ENCODE results near the gene CLBA1. TPM values are rescaled to one million over a fixed set of nuclear protein-coding genes. Genes with fewer than 3 reads are reported as not detected.

The CLBA1 gene
- total RNA-seq, 1 donor from 2014 or later: 2.4 TPM

- Histone ChIP-seq H3K4me1 (no peaks in the 10 kb centered on the region), H3K27ac (replicated peaks) (no peak overlapping the region), H3K4me3 (no peak overlapping the region), H3K36me3 (peaks cover 19% of the 10 kb centered on the region), H3K27me3 (ENCODE audit: low read depth) (no peaks in the 10 kb centered on the region), H3K9me3 (replicated peaks) (peaks cover 5% of the 10 kb centered on the region)
- no peak for TF ChIP-seq CTCF (IDR thresholded peaks at IDR 0.05; ENCODE audit: borderline replicate concordance)
- intact Hi-C loops (cut with micrococcal nuclease): no loop called here
- no peak for DNase-seq
These were observed 9.4 kb downstream of the CLBA1 start for GRCh38 chr14:104994978-104995377.

GRCh38 chr14:104996032-104996431, 10.4 kb downstream of the CLBA1 start:
- H3K9me3 ChIP-seq (replicated peaks): peaks cover 5% of the 10 kb centered on the region
- H3K4me1 ChIP-seq: no peaks in the 10 kb centered on the region
- peaks cover 19% of the 10 kb centered on the region for H3K36me3 ChIP-seq
- H3K4me3 ChIP-seq: no peak overlapping the region
- no peaks in the 10 kb centered on the region for H3K27me3 ChIP-seq (ENCODE audit: low read depth)
- H3K27ac ChIP-seq (replicated peaks): no peak overlapping the region
- no peak for DNase-seq
- TF ChIP-seq CTCF (IDR thresholded peaks at IDR 0.05; ENCODE audit: borderline replicate concordance): no peak
- intact Hi-C loops (cut with micrococcal nuclease): no loop called here

GRCh38 chr14:104996483-104996882, 10.9 kb downstream of the CLBA1 start:
- Histone ChIP-seq H3K9me3 (replicated peaks) (peaks cover 5% of the 10 kb centered on the region), H3K27ac (replicated peaks) (no peak overlapping the region), H3K4me1 (no peaks in the 10 kb centered on the region), H3K36me3 (peaks cover 19% of the 10 kb centered on the region), H3K4me3 (no peak overlapping the region), H3K27me3 (ENCODE audit: low read depth) (no peaks in the 10 kb centered on the region)
- TF ChIP-seq CTCF (IDR thresholded peaks at IDR 0.05; ENCODE audit: borderline replicate concordance): no peak
- intact Hi-C loops (cut with micrococcal nuclease): no loop called here
- no peak for DNase-seq

GRCh38 chr14:104998801-104999200, 13.2 kb downstream of the CLBA1 start:
- Histone ChIP-seq H3K36me3 (peaks cover 6% of the 10 kb centered on the region), H3K4me3 (no peak overlapping the region), H3K4me1 (no peaks in the 10 kb centered on the region), H3K27ac (replicated peaks) (no peak overlapping the region), H3K9me3 (replicated peaks) (peaks cover 5% of the 10 kb centered on the region), H3K27me3 (ENCODE audit: low read depth) (no peaks in the 10 kb centered on the region)
- no peak for DNase-seq
- TF ChIP-seq CTCF (IDR thresholded peaks at IDR 0.05; ENCODE audit: borderline replicate concordance): no peak
- intact Hi-C loops (cut with micrococcal nuclease): no loop called here

GRCh38 chr14:104999361-104999760, 13.8 kb downstream of the CLBA1 start:
- no peak overlapping the region for H3K27ac ChIP-seq (replicated peaks)
- DNase-seq: no peak
- no peak for TF ChIP-seq CTCF (IDR thresholded peaks at IDR 0.05; ENCODE audit: borderline replicate concordance)
- peaks cover under 1% of the 10 kb centered on the region for H3K36me3 ChIP-seq
- H3K4me1 ChIP-seq: no peaks in the 10 kb centered on the region
- intact Hi-C loops (cut with micrococcal nuclease): no loop called here
- H3K27me3 ChIP-seq (ENCODE audit: low read depth): no peaks in the 10 kb centered on the region
- peaks cover 5% of the 10 kb centered on the region for H3K9me3 ChIP-seq (replicated peaks)
- no peak overlapping the region for H3K4me3 ChIP-seq

Data from left ventricle myocardium inferior (tissue), 1 donor.